Spleen (tissue), 7 donors: ENCODE results near the gene ZNF90.

Source experiments
- POLR2A ChIP-seq, 3 donors: fragments of 450-650 bp; IDR thresholded peaks; one replicate each; pipeline ENCODE4 v1.5.1; 2017; ENCODE audit warnings: antibody characterized with exemption in 3 of 3, mild to moderate bottlenecking in 1 of 3
- POLR2AphosphoS5 ChIP-seq, 3 donors: sonication (generic); formaldehyde crosslinking; IDR thresholded peaks; one replicate each; pipeline ENCODE4 v1.5.1; 2017; ENCODE audit warnings: antibody characterized with exemption in 3 of 3
- TF ChIP-seq, protein P1 (sequence below), 11 experiments: fragments of 200-600 bp in 7 of 11; fragments of 450-650 bp in 4 of 11; sonication (generic) in 4 of 11; IDR thresholded peaks in 8 of 11; conservative IDR thresholded peaks in 3 of 11; 1 replicate in 7 of 11; 2 replicates in 4 of 11; pipeline versions ENCODE4 v1.4.0 to v1.8.0; 2016 to 2021; ENCODE audit warnings: antibody characterized with exemption in 11 of 11, inconsistent platforms in 4 of 11, mild to moderate bottlenecking in 1 of 11
- donor health status: DM: no; HTN: no; CAD: no; lungs with moderate emphysema.
- donor health status: DM: no; HTN: no; CAD: no.
- donor health status: DM: no; HTN: no; CAD: no.

DNA sequence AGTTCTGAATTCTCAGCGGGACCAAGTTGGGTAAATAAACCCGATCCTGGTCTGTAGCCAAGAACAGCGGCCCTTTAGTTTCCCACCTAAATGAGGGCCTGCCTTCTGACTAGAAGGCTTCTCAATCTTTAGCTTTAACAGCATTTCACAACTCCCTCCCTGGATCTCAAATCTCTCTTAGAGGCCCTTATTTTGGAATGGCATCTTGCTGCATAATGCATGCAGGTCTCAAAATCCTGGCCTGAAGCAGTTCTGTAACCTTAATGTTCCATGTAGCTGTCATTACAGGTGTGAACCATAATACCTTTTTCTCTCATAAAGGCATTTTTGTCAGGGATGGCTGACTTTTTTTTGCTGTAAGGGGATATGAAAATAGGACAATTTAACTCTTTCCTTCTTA is 29.5 kb downstream of the ZNF90 start:
- TF ChIP-seq, protein P1, sequence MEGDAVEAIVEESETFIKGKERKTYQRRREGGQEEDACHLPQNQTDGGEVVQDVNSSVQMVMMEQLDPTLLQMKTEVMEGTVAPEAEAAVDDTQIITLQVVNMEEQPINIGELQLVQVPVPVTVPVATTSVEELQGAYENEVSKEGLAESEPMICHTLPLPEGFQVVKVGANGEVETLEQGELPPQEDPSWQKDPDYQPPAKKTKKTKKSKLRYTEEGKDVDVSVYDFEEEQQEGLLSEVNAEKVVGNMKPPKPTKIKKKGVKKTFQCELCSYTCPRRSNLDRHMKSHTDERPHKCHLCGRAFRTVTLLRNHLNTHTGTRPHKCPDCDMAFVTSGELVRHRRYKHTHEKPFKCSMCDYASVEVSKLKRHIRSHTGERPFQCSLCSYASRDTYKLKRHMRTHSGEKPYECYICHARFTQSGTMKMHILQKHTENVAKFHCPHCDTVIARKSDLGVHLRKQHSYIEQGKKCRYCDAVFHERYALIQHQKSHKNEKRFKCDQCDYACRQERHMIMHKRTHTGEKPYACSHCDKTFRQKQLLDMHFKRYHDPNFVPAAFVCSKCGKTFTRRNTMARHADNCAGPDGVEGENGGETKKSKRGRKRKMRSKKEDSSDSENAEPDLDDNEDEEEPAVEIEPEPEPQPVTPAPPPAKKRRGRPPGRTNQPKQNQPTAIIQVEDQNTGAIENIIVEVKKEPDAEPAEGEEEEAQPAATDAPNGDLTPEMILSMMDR (IDR thresholded peaks at IDR 0.05 in 8 of 11, conservative IDR thresholded peaks at IDR 0.05 in 3 of 11): no peak
- TF ChIP-seq POLR2A (IDR thresholded peaks at IDR 0.05) (no peak), POLR2AphosphoS5 (IDR thresholded peaks at IDR 0.05) (no peak)
